NCI-H1092 (cell line): ENCODE measurements around the gene SPRN.
"Not testable (repeated sequence)": the region's sequence is repeated elsewhere in the genome, so short reads cannot be mapped to it uniquely, and the experiment has no call there.

Experiments used
- DNase-seq: peaks from one replicate; lab custom pipeline; 2025; lab: John Stamatoyannopoulos, UW

Gene SPRN

DNA sequence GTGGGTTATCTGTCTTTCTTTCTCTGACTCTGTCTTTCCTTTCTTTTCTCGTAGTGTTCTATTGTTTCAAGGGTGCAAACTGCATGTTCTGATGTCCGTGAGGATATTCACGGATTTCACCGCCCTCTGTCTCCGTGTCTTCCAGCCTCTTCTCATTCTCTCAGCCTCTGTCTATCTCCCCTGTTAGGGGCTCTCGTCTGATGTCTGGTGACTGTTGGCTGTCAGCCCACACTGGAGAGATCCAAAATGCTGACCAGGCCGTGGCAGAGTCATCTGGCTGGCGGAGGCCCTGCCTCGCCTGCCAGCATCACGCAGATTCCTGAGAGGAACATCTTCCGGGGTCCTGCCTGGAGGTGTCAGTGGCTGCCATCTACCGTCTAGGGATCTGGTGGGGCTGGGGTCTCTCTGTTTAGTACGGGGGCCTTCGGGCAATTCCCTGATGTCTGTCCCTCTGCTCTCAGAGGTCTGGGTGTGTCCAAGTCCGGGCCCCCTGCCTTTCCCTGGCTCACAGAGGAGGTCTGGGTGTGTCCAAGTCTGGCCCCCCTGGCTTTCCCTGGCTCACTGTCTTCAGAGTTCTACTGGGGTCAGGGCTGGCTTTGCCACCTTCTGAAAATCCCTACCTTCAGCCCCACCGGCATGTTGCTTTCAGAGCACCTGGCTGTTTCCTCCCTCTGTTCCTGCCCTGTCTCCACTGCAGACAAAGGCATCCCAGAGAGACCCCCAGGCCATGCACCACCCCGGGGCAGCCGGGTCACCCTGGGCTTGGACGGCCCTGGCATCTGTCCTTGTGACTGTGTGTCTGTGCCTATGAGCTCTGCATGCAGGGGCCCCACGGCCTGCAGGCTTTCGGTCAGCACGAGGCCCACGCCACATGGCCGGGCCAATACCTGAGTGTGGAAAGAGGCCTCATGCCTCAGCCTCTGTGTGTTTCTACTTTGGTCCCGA is 15.4 kb upstream of the SPRN start:
- no peak for DNase-seq

DNA sequence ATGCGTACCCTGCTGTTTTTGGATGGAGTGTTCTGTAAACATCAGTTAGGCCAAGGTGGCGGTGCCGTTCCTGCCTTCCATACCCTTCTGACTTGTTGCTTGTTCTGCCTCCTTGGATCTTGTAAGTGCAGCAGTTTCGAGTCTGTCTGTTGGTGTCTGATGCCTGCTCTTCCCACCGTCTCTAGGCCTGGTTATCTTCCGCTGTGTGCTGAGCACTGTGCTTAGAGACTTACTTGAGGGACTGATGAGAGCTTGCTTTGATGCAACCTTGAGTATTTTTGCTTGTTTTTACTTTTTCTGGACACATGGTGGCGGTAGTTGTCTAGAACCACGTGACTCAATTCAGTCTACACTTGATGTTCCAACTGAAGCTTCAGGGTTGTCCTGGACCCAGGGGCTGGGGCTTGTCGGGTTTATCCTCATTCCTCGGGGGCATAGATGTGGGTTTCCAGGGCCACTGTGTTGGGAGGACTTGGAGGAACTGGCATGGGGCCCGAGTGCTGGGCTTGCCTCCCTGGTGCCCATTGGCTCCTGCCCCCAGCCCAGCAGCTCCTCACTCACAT is 14.4 kb upstream of the SPRN start:
- DNase-seq, result no peak

DNA sequence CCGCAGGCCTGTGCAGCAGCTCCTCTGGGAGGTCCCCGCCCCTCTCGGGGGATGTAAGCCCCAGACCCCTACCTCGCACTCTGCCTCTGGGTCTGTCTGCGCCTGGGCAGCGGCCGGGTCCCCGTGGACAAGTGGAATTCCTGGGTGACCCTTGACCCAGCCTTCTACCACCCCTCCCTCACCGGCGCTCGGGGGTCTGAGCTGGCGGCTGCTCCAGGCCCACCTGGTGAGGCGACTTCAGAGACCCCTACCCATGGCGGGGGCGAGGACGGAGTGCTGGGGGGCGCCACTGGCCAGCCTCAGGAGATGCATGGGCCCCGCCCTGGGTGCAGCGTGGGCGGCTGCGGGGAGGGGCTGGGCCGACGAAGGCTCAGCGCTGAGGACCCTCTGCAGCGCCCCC is 8.4 kb upstream of the SPRN start:
- not testable (repeated sequence) for DNase-seq

DNA sequence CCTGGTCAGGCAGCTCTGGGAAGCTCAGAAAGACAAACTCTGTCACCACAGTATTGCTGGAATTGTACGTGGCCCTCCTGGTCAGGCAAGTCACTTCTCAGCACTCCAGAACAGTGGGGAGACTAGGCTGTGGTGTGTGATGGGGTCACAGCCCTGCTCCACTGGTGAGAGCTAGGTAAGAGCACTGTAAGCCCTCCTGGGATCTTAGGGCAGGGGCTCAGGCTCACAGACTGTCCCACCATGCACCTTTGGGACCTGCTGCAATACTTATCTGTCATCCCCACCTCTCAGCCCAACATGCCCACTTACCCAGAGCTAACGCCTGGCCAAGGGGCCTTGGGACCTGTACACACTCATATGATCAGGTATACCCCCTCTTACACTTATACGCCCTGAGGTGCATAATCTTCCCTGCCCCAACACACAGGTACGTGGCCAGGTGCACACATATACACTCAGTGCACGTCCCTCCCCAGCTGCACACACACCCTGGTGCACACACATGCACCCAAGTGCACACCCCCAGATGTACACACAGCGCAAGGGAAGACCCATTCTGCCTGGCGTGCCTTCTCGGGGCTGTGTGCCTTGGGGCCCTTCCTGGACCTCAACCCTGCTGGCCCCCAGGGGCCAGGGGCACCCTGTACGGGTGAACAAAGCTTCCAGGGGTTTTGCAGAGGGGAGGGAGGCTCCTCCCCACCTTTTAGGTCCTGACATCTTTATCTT is 7.6 kb upstream of the SPRN start:
- DNase-seq, result not testable (repeated sequence)

DNA sequence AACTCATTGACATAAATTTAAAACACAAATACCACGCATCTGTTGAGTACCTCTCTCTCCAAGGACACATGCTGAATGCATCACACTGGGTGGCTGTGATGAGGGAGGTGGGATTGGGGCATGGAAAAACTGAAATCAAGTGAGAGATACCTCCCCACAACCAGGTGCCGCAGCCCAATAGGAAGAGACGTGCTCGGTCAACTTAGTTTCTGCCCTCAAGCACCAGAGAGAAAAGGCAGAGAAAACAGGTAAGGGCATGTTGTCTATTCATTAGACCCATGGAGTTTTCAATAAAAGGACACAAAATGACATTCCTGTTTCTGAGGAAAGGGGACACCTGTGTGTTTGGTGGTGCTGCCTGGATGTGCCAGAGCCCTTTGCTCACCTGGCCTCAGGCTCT is 5.1 kb upstream of the SPRN start:
- not testable (repeated sequence) for DNase-seq

DNA sequence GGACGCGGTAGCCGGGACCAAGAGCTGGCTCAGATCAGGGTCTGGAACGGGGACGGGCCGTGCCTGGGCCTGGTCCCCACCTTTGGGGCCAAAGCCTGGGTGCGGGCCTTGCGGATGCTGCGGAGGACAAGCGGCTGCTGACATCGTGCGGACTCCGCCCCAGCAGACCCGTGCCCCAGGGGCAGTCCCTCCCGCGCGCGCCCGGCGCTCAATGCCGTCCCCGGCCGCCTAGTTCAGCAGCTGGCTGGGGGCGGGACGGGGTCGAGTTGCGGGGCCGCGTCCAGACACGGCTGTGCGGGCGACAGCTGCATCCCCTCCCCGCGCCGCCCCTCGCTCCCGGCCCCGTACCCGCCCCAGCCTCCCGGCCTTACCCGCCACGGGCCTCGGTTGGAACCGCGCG is 323 bp downstream of the SPRN start:
- not testable (repeated sequence) for DNase-seq

DNA sequence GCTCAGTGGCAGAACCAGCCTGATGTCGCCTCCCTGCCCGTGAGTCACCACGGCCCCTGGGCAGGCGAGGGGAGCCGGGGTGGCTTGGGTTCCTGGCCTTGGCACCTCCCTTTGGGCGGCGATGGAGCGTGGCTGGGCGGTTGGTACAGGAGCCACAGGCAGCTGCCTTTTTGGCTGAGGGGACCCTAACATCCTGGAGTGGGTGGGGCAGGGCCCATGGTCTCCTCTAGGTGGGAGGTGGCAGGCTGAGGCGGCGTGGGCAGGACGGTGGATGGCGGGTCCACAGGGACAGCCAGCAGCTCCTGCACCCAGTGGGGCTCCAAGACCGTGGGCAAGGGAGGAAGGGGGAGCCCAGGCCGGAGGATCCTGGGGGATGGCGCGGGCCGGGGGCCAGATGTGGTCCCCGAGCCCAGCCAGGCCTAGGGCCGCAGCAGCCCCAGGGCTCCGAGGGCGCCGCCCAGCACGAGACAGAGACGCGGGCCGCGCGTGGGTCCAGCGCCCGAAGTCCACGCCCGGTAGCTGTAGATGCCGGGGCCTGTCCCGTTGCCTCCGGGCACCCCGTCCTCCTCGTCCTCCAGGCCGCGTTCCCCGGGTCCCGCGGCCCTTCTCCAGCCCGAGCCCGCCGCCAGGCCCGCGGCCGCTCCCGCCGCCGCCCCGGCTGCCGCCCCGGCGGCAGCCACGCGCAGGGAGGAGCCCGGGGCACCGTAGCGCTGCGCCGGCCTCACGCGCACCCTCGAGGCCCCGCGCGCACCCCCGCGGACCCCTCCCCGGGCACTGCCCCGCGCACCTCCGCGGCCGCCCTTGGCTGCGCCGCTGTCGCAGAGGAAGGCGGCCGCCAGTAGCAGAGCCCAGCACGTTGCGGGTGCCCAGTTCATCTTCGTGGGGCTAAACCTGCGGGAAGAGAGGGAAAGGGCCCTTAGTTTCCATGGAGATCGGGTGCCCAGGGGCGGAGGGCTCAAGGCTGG is 1.3 kb downstream of the SPRN start:
- DNase-seq, result no peak

DNA sequence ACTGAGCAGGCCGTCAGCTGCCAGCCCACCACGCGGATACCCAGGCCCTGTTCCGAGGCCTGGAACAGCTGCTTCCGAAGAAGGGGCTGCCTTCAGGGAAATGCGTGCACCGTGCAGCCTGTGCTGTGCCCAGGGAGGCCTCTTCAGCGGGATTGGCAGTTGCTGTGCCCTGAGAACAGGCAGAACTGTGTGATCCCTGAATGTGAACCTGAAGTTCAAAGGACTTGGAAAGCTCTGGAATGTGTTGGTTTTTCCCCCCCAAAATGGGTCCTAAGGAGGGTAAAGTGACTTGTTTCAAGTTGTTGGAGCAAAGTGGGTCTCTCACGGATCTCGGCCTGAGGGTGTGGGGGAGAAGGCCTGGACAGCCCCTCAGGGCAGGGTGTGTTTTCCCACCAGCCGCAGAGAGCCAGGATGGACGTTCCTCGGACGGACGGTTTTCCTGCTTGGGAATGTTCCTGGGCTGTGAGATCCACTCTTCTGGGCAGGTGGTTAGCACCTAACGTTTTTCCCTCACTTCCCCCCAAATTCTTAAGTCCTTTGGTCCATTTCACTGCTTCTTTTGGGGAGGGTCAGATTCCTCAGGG is 2.1 kb downstream of the SPRN start:
- DNase-seq, result no peak

DNA sequence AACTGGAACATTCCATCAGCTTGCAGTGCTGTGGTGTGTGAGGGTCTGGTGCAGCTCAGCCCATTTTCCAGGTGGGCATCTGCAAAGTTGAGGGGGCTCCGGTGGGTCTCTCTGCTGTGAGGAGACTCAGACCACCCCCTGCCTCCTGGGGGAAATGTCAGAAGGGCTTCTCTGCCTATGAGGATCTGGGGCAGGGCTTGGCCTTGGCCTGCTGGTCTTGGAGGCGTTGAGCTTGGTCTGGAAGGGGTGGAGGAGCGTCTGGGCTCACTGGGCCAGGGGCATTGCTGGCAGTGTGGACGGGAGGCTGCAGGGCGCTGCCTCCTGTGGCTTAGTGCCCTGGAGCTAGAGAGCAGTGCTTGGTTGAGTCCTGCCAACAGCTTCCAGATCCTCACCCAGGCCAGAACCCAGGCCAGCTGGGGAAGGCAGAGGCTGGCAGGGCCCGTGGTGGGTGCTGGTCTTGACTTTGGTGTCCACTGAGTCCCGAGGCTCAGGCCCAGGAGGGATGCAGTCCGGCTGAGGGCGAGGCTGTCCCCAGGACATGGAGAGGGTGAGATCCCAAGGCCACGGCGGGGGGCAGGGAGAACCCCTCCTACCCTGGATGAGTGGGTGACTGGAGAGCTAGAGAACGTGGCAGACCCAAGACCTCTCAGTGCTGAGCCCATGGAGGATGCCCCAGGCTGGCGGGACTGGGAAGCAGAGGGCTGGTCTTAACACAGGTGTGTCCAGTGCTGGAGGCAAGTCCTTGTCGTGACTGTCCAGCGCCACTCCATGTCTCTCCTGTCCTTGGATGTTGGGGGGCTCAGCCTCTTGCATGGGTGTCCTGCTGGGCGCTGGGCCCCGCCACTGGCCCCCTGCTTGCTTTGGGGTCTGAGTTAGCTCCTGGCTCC is 2.8 kb downstream of the SPRN start:
- DNase-seq, result no peak

DNA sequence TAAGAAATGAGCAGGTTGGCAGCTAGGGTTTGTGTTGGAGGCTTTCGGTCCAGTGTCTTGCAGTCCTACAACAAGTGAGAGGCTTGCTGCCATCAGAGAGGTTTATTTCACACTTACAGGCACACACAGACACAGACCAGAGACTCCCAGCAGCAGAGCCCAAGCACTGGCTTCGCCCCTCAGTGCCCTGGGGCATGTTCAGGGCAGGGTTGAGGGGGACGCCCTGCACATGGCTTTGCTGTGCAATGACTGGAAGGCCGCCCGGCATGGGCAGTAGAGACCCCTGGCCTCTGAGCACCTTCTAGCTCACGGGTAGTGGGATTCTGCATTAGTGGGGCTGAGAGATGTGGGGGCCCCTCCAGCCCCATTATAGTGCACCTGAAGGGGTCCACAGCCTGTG is 3.8 kb downstream of the SPRN start:
- DNase-seq, result no peak

DNA sequence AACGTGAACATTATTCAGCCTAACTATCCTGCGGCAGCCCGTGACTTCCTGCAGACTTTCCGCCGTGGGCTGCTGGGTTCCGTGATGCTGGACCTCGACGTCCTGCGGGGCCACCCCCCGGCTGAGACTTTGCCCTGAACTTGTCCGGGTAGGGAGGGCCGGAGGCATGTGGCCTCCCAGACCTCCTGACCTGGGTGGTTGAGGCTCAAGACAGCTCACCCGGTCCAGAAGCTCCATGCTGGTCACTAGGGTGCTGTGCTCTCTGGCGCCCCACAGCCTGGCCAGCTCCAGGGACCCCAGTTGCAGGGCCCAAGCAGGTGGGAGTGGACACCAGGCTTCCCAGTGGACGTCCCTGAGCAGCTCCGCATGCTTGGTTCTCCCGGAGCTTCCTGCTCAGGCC is 4.4 kb downstream of the SPRN start:
- DNase-seq, result no peak

DNA sequence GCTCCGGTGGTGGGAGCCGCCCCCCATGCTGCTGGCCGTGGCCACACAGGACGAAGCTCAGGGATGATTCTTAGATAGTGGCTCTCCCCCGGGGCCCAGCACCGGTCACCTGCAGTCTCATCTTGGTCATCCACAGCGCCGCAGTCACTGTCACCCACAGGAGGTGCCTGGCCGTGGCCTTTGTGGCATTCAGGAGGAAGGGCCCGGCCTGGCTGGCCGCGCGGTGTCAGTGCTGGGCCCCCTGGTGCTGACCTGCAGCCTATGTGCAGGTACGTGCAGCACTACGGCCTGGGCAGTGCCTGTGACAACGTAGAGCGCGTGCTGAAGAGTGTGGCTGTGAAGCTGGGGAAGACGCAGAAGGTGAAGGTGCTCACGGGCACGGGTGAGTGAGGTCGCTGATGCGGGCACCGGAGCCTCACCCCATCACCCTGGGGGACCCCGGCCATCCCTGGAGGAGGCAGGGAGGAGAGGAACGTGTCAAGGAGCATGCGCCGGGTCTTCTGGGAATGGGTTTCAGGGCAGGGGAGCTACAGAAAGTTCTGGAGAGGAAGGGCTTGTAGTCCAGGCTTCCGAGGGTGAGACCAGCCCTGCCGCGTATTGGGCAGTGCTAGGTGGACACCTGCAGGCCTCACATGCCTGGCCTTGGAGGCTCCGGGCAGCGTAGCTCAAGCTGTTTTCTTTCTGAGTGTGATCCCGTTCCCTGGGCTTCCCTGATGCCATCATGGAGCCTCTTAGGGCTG is 5.0 kb downstream of the SPRN start:
- no peak for DNase-seq

DNA sequence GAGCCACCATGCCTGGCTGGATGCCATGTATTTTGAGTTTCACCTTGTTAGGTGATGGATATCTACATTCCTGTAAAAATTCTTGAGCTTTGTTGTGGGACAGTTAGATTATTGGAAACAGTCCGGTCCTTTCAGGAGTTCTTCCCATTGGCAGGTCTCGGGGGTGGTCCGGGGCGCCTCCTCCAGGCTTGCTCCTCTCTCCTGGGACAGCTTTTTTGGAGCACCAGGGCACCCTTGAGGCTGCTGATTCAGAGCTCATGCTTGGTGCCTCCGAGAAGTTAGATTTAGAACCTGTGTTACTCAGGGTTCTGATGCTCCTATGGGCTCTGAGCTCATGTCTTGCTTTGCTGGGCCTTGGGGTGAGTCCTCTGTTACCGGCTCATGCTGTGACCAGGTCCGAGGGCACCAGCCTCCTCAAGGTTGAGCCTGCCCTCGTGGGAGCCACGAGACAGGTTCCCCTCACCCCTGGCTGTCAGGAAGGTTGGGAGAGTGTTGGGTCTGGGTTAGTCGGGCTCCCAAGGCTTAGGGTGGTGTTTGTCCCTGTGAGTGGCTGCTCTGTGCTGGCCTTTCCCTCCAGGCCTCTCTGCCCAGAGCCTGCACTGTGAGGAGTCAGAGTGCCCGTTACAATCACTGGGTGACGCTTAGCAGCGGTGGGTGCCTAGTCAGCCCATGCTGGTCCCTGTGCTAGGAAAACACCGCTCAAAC is 6.0 kb downstream of the SPRN start:
- no peak for DNase-seq

DNA sequence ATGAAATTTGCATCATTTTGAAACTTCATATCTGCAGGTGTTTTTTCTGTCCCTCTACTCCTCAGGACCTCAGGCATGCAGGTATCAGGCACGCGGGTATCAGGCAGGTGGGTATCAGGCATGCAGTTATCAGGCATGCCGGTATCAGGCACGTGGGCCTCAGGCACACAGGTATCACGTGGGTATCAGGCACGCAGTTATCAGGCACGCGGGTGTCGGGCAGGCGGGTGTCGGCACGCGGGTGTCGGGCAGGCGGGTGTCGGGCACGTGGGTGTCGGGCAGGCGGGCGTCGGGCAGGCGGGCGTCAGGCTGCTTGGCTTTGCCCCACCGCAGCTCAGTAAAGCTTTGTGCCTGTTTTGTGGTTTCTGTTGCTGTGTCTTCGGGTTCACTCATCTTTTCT is 8.7 kb downstream of the SPRN start:
- no peak for DNase-seq

DNA sequence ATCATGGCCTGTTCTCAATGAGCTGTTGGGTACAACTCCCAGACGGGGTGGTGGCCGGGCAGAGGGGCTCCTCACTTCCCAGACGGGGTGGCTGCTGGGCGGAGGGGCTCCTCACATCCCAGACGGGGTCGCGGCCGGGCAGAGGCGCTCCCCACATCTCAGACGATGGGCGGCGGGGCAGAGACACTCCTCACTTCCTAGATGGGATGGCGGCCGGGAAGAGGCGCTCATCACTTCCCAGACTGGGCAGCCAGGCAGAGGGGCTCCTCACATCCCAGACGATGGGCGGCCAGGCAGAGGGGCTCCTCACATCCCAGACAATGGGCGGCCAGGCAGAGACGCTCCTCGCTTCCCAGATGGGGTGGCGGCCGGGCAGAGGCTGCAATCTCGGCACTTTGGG is 10.0 kb downstream of the SPRN start:
- DNase-seq, result not testable (repeated sequence)

DNA sequence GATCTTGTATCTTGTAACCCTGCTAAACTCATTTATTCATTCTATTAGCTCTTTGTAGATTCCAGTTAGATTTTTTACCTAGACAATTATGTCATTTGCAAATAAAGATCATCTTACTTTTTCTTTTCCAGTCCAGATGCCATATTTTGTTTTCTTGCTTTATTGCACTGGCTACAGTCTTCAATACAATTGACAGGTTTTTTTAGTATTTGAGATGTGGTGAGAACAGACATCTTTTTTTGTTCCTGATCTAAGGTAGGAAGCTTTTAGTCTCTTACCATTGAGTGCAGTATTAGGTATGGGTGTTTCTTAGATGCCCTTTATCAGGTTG is 12.1 kb downstream of the SPRN start:
- no peak for DNase-seq

DNA sequence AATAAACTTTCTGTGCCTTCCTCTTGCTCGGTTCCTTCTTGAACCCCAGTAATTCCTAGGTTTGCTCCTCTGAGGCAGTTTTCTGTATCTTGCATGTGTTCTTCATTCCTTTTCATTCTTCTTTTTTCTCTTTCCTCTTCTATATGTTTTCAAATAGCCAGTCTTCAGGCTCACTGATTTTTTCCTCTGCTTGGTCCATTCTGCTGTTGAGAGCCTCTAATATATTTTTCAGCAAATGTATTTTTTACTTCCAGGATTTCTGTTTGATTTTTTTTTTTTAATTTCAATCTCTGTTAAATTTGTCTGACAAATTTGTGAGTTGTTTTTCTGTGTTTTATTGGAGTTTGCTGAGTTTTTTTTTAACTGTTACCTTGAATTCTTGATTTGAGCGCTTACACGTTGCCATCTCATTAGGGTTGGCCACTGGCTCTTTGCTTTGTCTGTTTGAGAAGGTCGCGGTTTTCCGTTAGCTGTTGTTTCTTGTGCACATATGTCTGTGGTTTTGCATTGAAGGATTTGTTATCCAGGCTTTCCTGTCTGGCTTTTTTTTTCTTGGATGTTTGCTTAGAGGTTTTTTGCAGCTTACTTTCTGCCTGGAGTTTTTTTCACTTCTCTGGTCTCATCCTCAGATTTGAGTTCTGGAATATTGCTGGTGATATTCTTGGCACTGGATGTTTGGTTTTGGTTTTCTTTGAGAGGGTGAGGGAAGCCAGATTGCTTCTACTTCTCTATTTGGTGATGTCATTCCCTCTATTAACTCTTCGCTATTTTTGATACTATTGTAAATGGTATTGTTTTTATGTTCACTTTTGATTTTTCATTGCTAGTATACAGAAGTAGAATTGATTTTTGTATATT is 12.7 kb downstream of the SPRN start:
- no peak for DNase-seq

DNA sequence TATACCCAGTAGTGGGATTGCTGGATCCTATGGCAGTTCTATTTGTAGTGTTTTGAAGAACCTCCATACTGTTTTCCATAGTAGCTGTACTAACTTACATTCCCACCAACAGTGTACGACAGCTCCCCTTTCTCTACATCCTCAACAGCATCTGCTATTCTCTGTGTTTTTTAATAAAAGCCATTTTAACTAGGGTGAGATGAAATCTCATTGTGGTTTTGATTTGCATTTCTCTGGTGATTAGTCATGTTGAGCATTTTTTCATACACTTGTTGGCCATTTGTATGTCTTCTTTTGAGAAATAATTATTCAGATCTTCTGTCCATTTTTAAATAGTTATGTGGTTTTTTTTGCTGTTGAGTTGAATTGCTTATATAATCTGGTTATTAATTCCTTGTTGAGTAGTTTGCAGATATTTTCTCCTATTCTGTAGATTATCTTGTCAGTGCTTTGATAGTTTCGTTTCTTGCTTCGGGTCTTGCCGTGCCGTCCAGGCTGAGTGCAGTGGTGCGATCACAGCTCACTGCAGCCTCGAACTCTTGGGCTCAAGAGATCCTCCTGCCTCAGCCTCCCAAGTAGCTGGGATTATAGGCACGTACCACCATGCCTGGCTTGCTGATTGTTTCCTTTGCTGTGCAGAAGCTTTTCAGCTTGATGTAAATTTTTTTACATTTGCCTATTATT is 18.4 kb downstream of the SPRN start:
- DNase-seq, result no peak
